Measurements from ENCODE around the gene EFHC1.

EFHC1 gene

GRCh38 chr6:52560462-52560861 is 140.3 kb downstream of the EFHC1 start:
- no peak for DNase-seq

GRCh38 chr6:52562911-52563310 is 142.8 kb downstream of the EFHC1 start:
- DNase-seq: no peak

- DNase-seq: no peak
These were observed 144.7 kb downstream of the EFHC1 start for GRCh38 chr6:52564856-52565255.

- no peak for DNase-seq
These were observed 146.1 kb downstream of the EFHC1 start for GRCh38 chr6:52566201-52566600.

GRCh38 chr6:52566853-52567279 is 146.7 kb downstream of the EFHC1 start:
- DNase-seq: no peak

GRCh38 chr6:52568320-52568719 is 148.2 kb downstream of the EFHC1 start:
- no peak for DNase-seq

- DNase-seq: no peak
These were observed 150.2 kb downstream of the EFHC1 start for GRCh38 chr6:52570291-52570700.

GRCh38 chr6:52571099-52571755 is 151.1 kb downstream of the EFHC1 start:
- DNase-seq: no peak

- DNase-seq: no peak
These were observed 152.4 kb downstream of the EFHC1 start for GRCh38 chr6:52572536-52572935.

- DNase-seq: no peak
These were observed 153.2 kb downstream of the EFHC1 start for GRCh38 chr6:52573295-52573694.

Data from CD4-positive, alpha-beta T cell treated with Interferon gamma for 1 hour (primary cell).